Measurements from ENCODE around the gene FA2H.

GRCh38 chr16:74718140-74718539, 56.5 kb downstream of the FA2H start:
- no peak for TF ChIP-seq CTCF (IDR thresholded peaks at IDR 0.05; ENCODE audit: low read depth, low read length)
- no peak for TF ChIP-seq EZH2phosphoT487 (IDR thresholded peaks at IDR 0.05; ENCODE audit: low read depth)
